A673 (cell line): Measurements from ENCODE around the gene IGFBP2. TPM values are rescaled to one million over a fixed set of nuclear protein-coding genes. Genes with fewer than 3 reads are reported as not detected.

Experiments used
- BruUV-seq: library from RNA; stranded (reverse); fragments of 400-500 nt; replicated peaks from 2 replicates; lab custom pipeline; 2021; lab: Mats Ljungman, UMichigan
- CTCF ChIA-PET: fragments of 300-600 bp; sonication (Branson Sonifier 250); formaldehyde crosslinking; loops from one replicate; lab custom pipeline; 2022; ENCODE audit warnings: antibody characterized with exemption; lab: Charles Lee
- POLR2A ChIA-PET: fragments of 300-600 bp; sonication (Branson Sonifier 250); formaldehyde crosslinking; loops from one replicate; lab custom pipeline; 2022; ENCODE audit warnings: antibody characterized with exemption; ENCODE audit not compliant: low non-redundant PET; lab: Charles Lee
- DNase-seq: peaks from one replicate; pipeline ENCODE4 v3.0.0-alpha.2; 2015; ENCODE audit warnings: low spot score
- H3K27ac ChIP-seq: fragments of 200-600 bp; sonication (generic); 2 replicates; pipeline ENCODE4 v1.5.1; 2016; ENCODE audit warnings: mixed run types, low read depth, mild to moderate bottlenecking, mixed read lengths, antibody characterized with exemption, low read length; ENCODE audit not compliant: poor library complexity, severe bottlenecking
- H3K27me3 ChIP-seq: fragments of 200-600 bp; sonication (generic); replicated peaks from 2 replicates; pipeline ENCODE4 v1.6.1; 2017; ENCODE audit warnings: mixed run types, low read depth, mild to moderate bottlenecking, mixed read lengths, antibody characterized with exemption, low read length; ENCODE audit not compliant: insufficient read depth, poor library complexity
- H3K36me3 ChIP-seq: fragments of 200-600 bp; sonication (generic); 2 replicates; pipeline ENCODE4 v1.6.1; 2016; ENCODE audit warnings: mixed run types, mild to moderate bottlenecking, mixed read lengths, antibody characterized with exemption, low read length; ENCODE audit not compliant: insufficient read depth, poor library complexity, severe bottlenecking
- H3K4me1 ChIP-seq: fragments of 200-600 bp; sonication (generic); 2 replicates; pipeline ENCODE4 v1.6.1; 2017; ENCODE audit warnings: mixed run types, mild to moderate bottlenecking, mixed read lengths, antibody characterized with exemption, low read length; ENCODE audit not compliant: insufficient read depth, poor library complexity, severe bottlenecking
- H3K4me3 ChIP-seq: fragments of 200-600 bp; sonication (generic); 2 replicates; pipeline ENCODE4 v1.5.1; 2016; ENCODE audit warnings: low read depth, mixed run types, mild to moderate bottlenecking, mixed read lengths, low read length; ENCODE audit not compliant: poor library complexity, severe bottlenecking
- H3K9me3 ChIP-seq: fragments of 200-600 bp; sonication (generic); 2 replicates; pipeline ENCODE4 v1.6.1; 2016; ENCODE audit warnings: mixed run types, low read depth, mild to moderate bottlenecking, mixed read lengths, antibody characterized with exemption, low read length; ENCODE audit not compliant: poor library complexity, severe bottlenecking
- CTCF ChIP-seq: fragments of 300-800, 200-600 bp; sonication (generic); conservative IDR thresholded peaks from 2 replicates; pipeline ENCODE4 v1.5.1; 2017; ENCODE audit warnings: low read depth, mild to moderate bottlenecking, antibody characterized with exemption, low read length, moderate library complexity, mixed read lengths
- EZH2 ChIP-seq: fragments of 200-600 bp; sonication (generic); IDR thresholded peaks from 2 replicates; pipeline ENCODE4 v1.6.1; 2017; ENCODE audit warnings: borderline replicate concordance, low read depth, mild to moderate bottlenecking, mixed read lengths, antibody characterized with exemption, low read length; ENCODE audit not compliant: poor library complexity, severe bottlenecking
- intact Hi-C: fragments of 100-400 bp; cut with micrococcal nuclease; formaldehyde crosslinking; loops from one replicate; pipeline ENCODE4 v1.10.0; 2022; ENCODE audit not compliant: unreplicated experiment
- total RNA-seq: library from RNA; stranded (reverse); gene quantifications from 2 replicates; pipeline ENCODE4 v1.2.3, GENCODE V29; 2021

IGFBP2 gene
- total RNA-seq, 1 experiment from 2014 or later: 614 TPM

GRCh38 chr2:216710551-216711301 lies 77.5 kb downstream of the IGFBP2 start:
- Histone ChIP-seq H3K27me3 (no peaks in the 10 kb centered on the region), H3K4me3 (no peak overlapping the region), H3K9me3 (peaks cover 2% of the 10 kb centered on the region), H3K4me1 (peaks cover 10% of the 10 kb centered on the region), H3K27ac (no peak overlapping the region), H3K36me3 (no peaks in the 10 kb centered on the region)
- TF ChIP-seq CTCF: no peak
- no peak for TF ChIP-seq EZH2
- BruUV-seq: no TSS peak
- no peak for DNase-seq
- ChIA-PET CTCF (no interaction called here), POLR2A (no interaction called here)
- intact Hi-C loops: no loop called here

- BruUV-seq: no TSS peak
- Histone ChIP-seq H3K4me3 (no peak overlapping the region), H3K9me3 (peaks cover 2% of the 10 kb centered on the region), H3K4me1 (peaks cover 10% of the 10 kb centered on the region), H3K27ac (no peak overlapping the region), H3K27me3 (no peaks in the 10 kb centered on the region), H3K36me3 (no peaks in the 10 kb centered on the region)
- POLR2A ChIA-PET: interaction anchor here (0.7 kb wide), 1 partner anchor 70 kb away, joined by 9 read pairs; no protein-coding TSS in a partner anchor
- no peak for DNase-seq
- intact Hi-C loops: no loop called here
- no peak for TF ChIP-seq EZH2
- no peak for TF ChIP-seq CTCF
- CTCF ChIA-PET: no interaction called here
Measured at GRCh38 chr2:216711348-216711747, 78.1 kb downstream of the IGFBP2 start.

GRCh38 chr2:216713691-216714336 lies 80.6 kb downstream of the IGFBP2 start:
- CTCF ChIA-PET: no interaction called here

More at GRCh38 chr2:216713691-216714336, 80.6 kb downstream of the IGFBP2 start:
- BruUV-seq: no TSS peak
- POLR2A ChIA-PET: no interaction called here
- H3K9me3 ChIP-seq: peaks cover 2% of the 10 kb centered on the region
- no peak overlapping the region for H3K27ac ChIP-seq
- H3K4me1 ChIP-seq: peaks cover 10% of the 10 kb centered on the region
- no peaks in the 10 kb centered on the region for H3K27me3 ChIP-seq
- TF ChIP-seq EZH2 (no peak), CTCF (no peak)
- H3K4me3 ChIP-seq: no peak overlapping the region
- no peaks in the 10 kb centered on the region for H3K36me3 ChIP-seq
- DNase-seq: peak; percentile 90
- intact Hi-C loops: no loop called here

Other genes starting within 250 kb of the IGFBP2 start
- 20.7 and 21.4 TPM in 2 replicates for gene SMARCAL1, start 220.9 kb upstream of the IGFBP2 start, total RNA-seq
- gene RPL37A, start 134.6 kb upstream of the IGFBP2 start, total RNA-seq: 2,455 and 2,535 TPM in 2 replicates
- 5.4 and 7.1 TPM in 2 replicates for gene IGFBP5, start 62.1 kb downstream of the IGFBP2 start, total RNA-seq
- not detected in 2 replicates for gene TNP1, start 226.6 kb downstream of the IGFBP2 start, total RNA-seq